ENCODE results near the gene TOPBP1. TPM values are rescaled to one million over a fixed set of nuclear protein-coding genes. Genes with fewer than 3 reads are reported as not detected.
"Not testable (repeated sequence)": the region's sequence is repeated elsewhere in the genome, so short reads cannot be mapped to it uniquely, and the experiment has no call there.

The TOPBP1 gene
- total RNA-seq, 1 donor from 2014 or later, result 23.9 TPM

GRCh38 chr3:133667118-133667517 is 5.4 kb upstream of the TOPBP1 start:
- Mint-ChIP-seq H3K27me3 (ENCODE audit: low read depth, unreplicated experiment) (peaks cover 1% of the 10 kb centered on the region), H3K9me3 (ENCODE audit: unreplicated experiment) (no peaks in the 10 kb centered on the region), H3K4me1 (ENCODE audit: low read depth, unreplicated experiment) (peaks cover 21% of the 10 kb centered on the region), H3K36me3 (ENCODE audit: low read depth, unreplicated experiment) (no peaks in the 10 kb centered on the region), H3K27ac (ENCODE audit: unreplicated experiment) (no peak overlapping the region), H3K4me3 (ENCODE audit: unreplicated experiment) (no peak overlapping the region)
- FAIRE-seq, result no peak
- H3K27me3 ChIP-seq (ENCODE audit: insufficient read depth, low read length), result peaks cover 1% of the 10 kb centered on the region
- peaks cover 9% of the 10 kb centered on the region for H3K79me2 ChIP-seq (ENCODE audit: insufficient read depth, low read length)
- no peaks in the 10 kb centered on the region for H4K20me1 ChIP-seq (ENCODE audit: insufficient read depth, low read length)
- TF ChIP-seq EZH2 (IDR thresholded peaks at IDR 0.05; ENCODE audit: insufficient read depth, low read length) (no peak), CTCF (IDR thresholded peaks at IDR 0.05; ENCODE audit: insufficient read depth, low read depth, low read length) (no peak)
- no peak for DNase-seq (ENCODE audit: low read depth)
- H3K4me2 ChIP-seq (ENCODE audit: low read length), result no peak overlapping the region
- H3K36me3 ChIP-seq (ENCODE audit: insufficient read depth, low read length), result no peaks in the 10 kb centered on the region
- peaks cover 3% of the 10 kb centered on the region for H3K4me1 ChIP-seq (ENCODE audit: insufficient read depth, low read length)
- no peaks in the 10 kb centered on the region for H3K9me3 ChIP-seq (ENCODE audit: insufficient read depth, low read depth, low read length)
- H3K27ac ChIP-seq (ENCODE audit: low read depth, low read length), result no peak overlapping the region
- H3K4me3 ChIP-seq (ENCODE audit: insufficient read depth, low read depth, low read length), result no peak overlapping the region
- H3K9ac ChIP-seq (ENCODE audit: low read length), result no peak overlapping the region
- no peak overlapping the region for H2AFZ ChIP-seq (ENCODE audit: low read depth, low read length)

- not testable (repeated sequence) for H3K9me3 ChIP-seq (ENCODE audit: insufficient read depth, low read depth, low read length); H2AFZ ChIP-seq (ENCODE audit: low read depth, low read length); H3K9ac ChIP-seq (ENCODE audit: low read length); H3K36me3 ChIP-seq (ENCODE audit: insufficient read depth, low read length); H3K4me1 ChIP-seq (ENCODE audit: insufficient read depth, low read length); H3K9me3 Mint-ChIP-seq (ENCODE audit: unreplicated experiment); H3K27me3 Mint-ChIP-seq (ENCODE audit: low read depth, unreplicated experiment); DNase-seq (ENCODE audit: low read depth); H3K27ac Mint-ChIP-seq (ENCODE audit: unreplicated experiment); H3K4me3 ChIP-seq (ENCODE audit: insufficient read depth, low read depth, low read length); H3K4me2 ChIP-seq (ENCODE audit: low read length); H3K36me3 Mint-ChIP-seq (ENCODE audit: low read depth, unreplicated experiment); H3K27me3 ChIP-seq (ENCODE audit: insufficient read depth, low read length); H3K4me3 Mint-ChIP-seq (ENCODE audit: unreplicated experiment); H3K27ac ChIP-seq (ENCODE audit: low read depth, low read length); FAIRE-seq; H4K20me1 ChIP-seq (ENCODE audit: insufficient read depth, low read length)
- H3K79me2 ChIP-seq (ENCODE audit: insufficient read depth, low read length), result peaks cover 28% of the 10 kb centered on the region
- peaks cover 22% of the 10 kb centered on the region for H3K4me1 Mint-ChIP-seq (ENCODE audit: low read depth, unreplicated experiment)
These were observed 3.4 kb upstream of the TOPBP1 start for GRCh38 chr3:133665188-133665587.

DNA sequence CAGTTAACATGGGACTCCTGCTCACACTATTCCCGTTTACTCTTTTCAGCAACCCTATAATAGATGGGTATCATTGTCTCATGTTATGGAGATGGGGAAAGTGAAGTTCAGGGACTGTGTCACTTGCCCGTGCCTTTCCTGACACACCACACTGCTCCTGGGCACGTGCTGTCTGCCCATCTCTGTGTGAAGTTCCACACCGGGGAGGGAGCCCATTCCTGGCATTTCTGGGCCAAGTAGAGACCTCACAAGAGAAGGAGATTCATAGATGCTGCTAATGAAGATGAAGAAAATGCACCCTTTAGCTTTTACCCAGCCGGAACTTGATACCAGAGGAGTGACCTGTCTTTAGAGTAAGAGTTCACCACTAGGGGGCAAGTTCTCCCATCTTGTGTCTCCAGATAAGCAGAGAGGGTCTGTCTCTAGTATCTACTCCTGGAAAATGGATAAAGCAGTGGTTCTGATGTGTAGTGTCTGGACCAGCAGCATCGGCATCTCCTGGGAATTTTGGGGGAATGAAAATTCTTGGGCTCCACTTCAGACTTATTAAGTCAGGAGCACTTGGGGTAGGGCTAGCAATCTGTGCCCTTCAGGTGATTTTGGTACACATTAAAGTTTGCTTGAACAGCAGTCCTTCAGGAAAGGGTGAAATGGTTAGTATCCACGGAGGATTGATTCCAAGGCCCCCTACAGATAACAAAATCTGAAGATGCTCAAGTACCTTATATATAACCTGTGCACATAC is 2.0 kb upstream of the TOPBP1 start:
- H3K9me3 Mint-ChIP-seq (ENCODE audit: unreplicated experiment), result no peaks in the 10 kb centered on the region
- no peak for FAIRE-seq
- H3K27me3 ChIP-seq (ENCODE audit: insufficient read depth, low read length), result no peaks in the 10 kb centered on the region
- peak; percentile 63 for TF ChIP-seq CTCF (IDR thresholded peaks at IDR 0.05; ENCODE audit: insufficient read depth, low read depth, low read length)
- no peak for TF ChIP-seq EZH2 (IDR thresholded peaks at IDR 0.05; ENCODE audit: insufficient read depth, low read length)
- no peaks in the 10 kb centered on the region for H3K27me3 Mint-ChIP-seq (ENCODE audit: low read depth, unreplicated experiment)
- no peak overlapping the region for H2AFZ ChIP-seq (ENCODE audit: low read depth, low read length)
- H3K4me1 ChIP-seq (ENCODE audit: insufficient read depth, low read length), result peaks cover 12% of the 10 kb centered on the region
- H3K4me1 Mint-ChIP-seq (ENCODE audit: low read depth, unreplicated experiment), result peaks cover 24% of the 10 kb centered on the region
- no peak overlapping the region for H3K4me2 ChIP-seq (ENCODE audit: low read length)
- peaks cover 3% of the 10 kb centered on the region for H3K36me3 ChIP-seq (ENCODE audit: insufficient read depth, low read length)
- peaks cover 42% of the 10 kb centered on the region for H3K79me2 ChIP-seq (ENCODE audit: insufficient read depth, low read length)
- H3K36me3 Mint-ChIP-seq (ENCODE audit: low read depth, unreplicated experiment), result no peaks in the 10 kb centered on the region
- no peak overlapping the region for H3K4me3 Mint-ChIP-seq (ENCODE audit: unreplicated experiment)
- no peak overlapping the region for H3K4me3 ChIP-seq (ENCODE audit: insufficient read depth, low read depth, low read length)
- no peak overlapping the region for H3K27ac Mint-ChIP-seq (ENCODE audit: unreplicated experiment)
- H3K27ac ChIP-seq (ENCODE audit: low read depth, low read length), result no peak overlapping the region
- no peaks in the 10 kb centered on the region for H3K9me3 ChIP-seq (ENCODE audit: insufficient read depth, low read depth, low read length)
- DNase-seq (ENCODE audit: low read depth), result peak; percentile 27
- H3K9ac ChIP-seq (ENCODE audit: low read length), result no peak overlapping the region
- no peaks in the 10 kb centered on the region for H4K20me1 ChIP-seq (ENCODE audit: insufficient read depth, low read length)
